ENCODE measurements around the gene SLC18B1. TPM values are rescaled to one million over a fixed set of nuclear protein-coding genes. Genes with fewer than 3 reads are reported as not detected.

Gene SLC18B1
- total RNA-seq, result 10.4 and 15.4 TPM in 2 replicates

GRCh38 chr6:132797951-132798868 lies at the start of gene SLC18B1:
TSS of gene SLC18B1 (minus strand) at chr6:132798637. CDS start at chr6:132798456, 181 bp downstream.

Other genes starting within 250 kb of the SLC18B1 start
- gene TAAR8, start 246.0 kb downstream of the SLC18B1 start, total RNA-seq, result not detected in 2 replicates
- not detected in 2 replicates for gene TAAR6, start 228.3 kb downstream of the SLC18B1 start, total RNA-seq
- not detected in 2 replicates for gene TAAR5, start 208.9 kb downstream of the SLC18B1 start, total RNA-seq
- gene TAAR2, start 174.4 kb downstream of the SLC18B1 start, total RNA-seq, result not detected in 2 replicates
- not detected in 2 replicates for gene TAAR1, start 139.5 kb downstream of the SLC18B1 start, total RNA-seq
- gene VNN1, start 84.6 kb downstream of the SLC18B1 start, total RNA-seq, result 0.19 and 0.26 TPM in 2 replicates
- 0.56 and 0.66 TPM in 2 replicates for gene VNN2, start 40.7 kb downstream of the SLC18B1 start, total RNA-seq
- gene RPS12, start 15.9 kb upstream of the SLC18B1 start, total RNA-seq, result 1,473 and 1,751 TPM in 2 replicates